HCT116 (cell line): ENCODE results near the gene PPM1E. TPM values are rescaled to one million over a fixed set of nuclear protein-coding genes. Genes with fewer than 3 reads are reported as not detected.

Source experiments
- ATAC-seq: fragments of 200-7000 bp; cut with Tn5 transposase; 2 replicates; pipeline ENCODE4 v1.9.1; 2020; ENCODE audit warnings: mild to moderate bottlenecking, moderate library complexity
- BruUV-seq: library from RNA; stranded (reverse); fragments of 400-500 nt; replicated peaks from 2 replicates; lab custom pipeline; 2021; lab: Mats Ljungman, UMichigan
- CTCF ChIA-PET: fragments of 300-600 bp; sonication (Branson Sonifier 250); formaldehyde crosslinking; loops from one replicate; lab custom pipeline; 2021; ENCODE audit warnings: antibody characterized with exemption; lab: Charles Lee
- POLR2A ChIA-PET: fragments of 300-600, 350-600 bp; sonication (Branson Sonifier 250); formaldehyde crosslinking; loops from one replicate; lab custom pipeline; 2021; ENCODE audit warnings: antibody characterized with exemption; lab: Charles Lee
- RAD21 ChIA-PET, 2 experiments: fragments of 300-600 bp; sonication (Branson Sonifier 250); formaldehyde crosslinking; loops; one replicate each; lab custom pipeline; 2023; ENCODE audit warnings: low total read pairs in 2 of 2; ENCODE audit not compliant: uncharacterized antibody in 2 of 2, unreplicated experiment in 2 of 2, low non-redundant PET in 1 of 2; lab: Charles Lee
- DNase-seq: peaks from one replicate; pipeline ENCODE4 v3.0.0-alpha.2; 2010; ENCODE audit warnings: low read depth, low spot score
- H2AFZ ChIP-seq: fragments of 200-600 bp; shearing (Covaris generic), sonication (generic); 2 replicates; pipeline ENCODE4 v1.6.1; 2017; ENCODE audit warnings: low read depth, mixed run types, mixed read lengths, antibody characterized with exemption, low read length; ENCODE audit not compliant: poor library complexity, severe bottlenecking
- H3K27ac ChIP-seq: 2 replicates; pipeline ENCODE4 v1.5.1; 2012; ENCODE audit warnings: low read depth, low read length
- H3K27me3 ChIP-seq: fragments of 200-600 bp; sonication (generic); 2 replicates; pipeline ENCODE4 v1.6.1; 2016; ENCODE audit warnings: mixed run types, low read length, mixed read lengths; ENCODE audit not compliant: insufficient read depth
- H3K36me3 ChIP-seq, 2 experiments: fragments of 200-500 bp in 1 of 2; fragments of 200-600 bp in 1 of 2; sonication (Bioruptor generic) in 1 of 2; sonication (generic) in 1 of 2; 2 replicates each; pipeline versions ENCODE4 v1.5.1 to v1.6.1; 2014 to 2016; ENCODE audit warnings: low read length in 2 of 2, inconsistent platforms in 1 of 2, mixed read lengths in 1 of 2, mixed run types in 1 of 2; ENCODE audit not compliant: insufficient read depth in 2 of 2, control insufficient read depth in 1 of 2
- H3K4me1 ChIP-seq, 2 experiments: fragments of 200-600 bp in 1 of 2; sonication (generic) in 1 of 2; 2 replicates each; pipeline versions ENCODE4 v1.5.1 to v1.6.1; 2012 to 2017; ENCODE audit warnings: low read length in 2 of 2, inconsistent platforms in 1 of 2, mild to moderate bottlenecking in 1 of 2, mixed read lengths in 1 of 2, mixed run types in 1 of 2, moderate library complexity in 1 of 2; ENCODE audit not compliant: insufficient read depth in 2 of 2, control insufficient read depth in 1 of 2
- H3K4me2 ChIP-seq: fragments of 200-600 bp; sonication (generic); 2 replicates; pipeline ENCODE4 v1.6.1; 2017; ENCODE audit warnings: mixed run types, low read length, mixed read lengths
- H3K4me3 ChIP-seq, 2 experiments: fragments of 200-600 bp in 1 of 2; sonication (generic) in 1 of 2; replicated peaks in 1 of 2; 2 replicates each; pipeline ENCODE4 v1.5.1; 2011 to 2016; ENCODE audit warnings: low read length in 2 of 2, control low read depth in 1 of 2, low read depth in 1 of 2, mild to moderate bottlenecking in 1 of 2, mixed read lengths in 1 of 2, mixed run types in 1 of 2
- H3K79me2 ChIP-seq: fragments of 200-600 bp; sonication (generic); 2 replicates; pipeline ENCODE4 v1.6.1; 2017; ENCODE audit warnings: mild to moderate bottlenecking, mixed run types, low read length, moderate library complexity, mixed read lengths; ENCODE audit not compliant: insufficient read depth
- H3K9ac ChIP-seq: fragments of 200-600 bp; sonication (generic); 2 replicates; pipeline ENCODE4 v1.6.1; 2016; ENCODE audit warnings: low read length, mixed read lengths
- H3K9me2 ChIP-seq: fragments of 200-600 bp; sonication (generic), shearing (Covaris generic); 2 replicates; pipeline ENCODE4 v1.6.1; 2017; ENCODE audit warnings: mixed run types, mild to moderate bottlenecking, moderate library complexity; ENCODE audit not compliant: insufficient read depth
- H3K9me3 ChIP-seq, 2 experiments: fragments of 200-500 bp in 1 of 2; fragments of 200-600 bp in 1 of 2; sonication (Bioruptor generic) in 1 of 2; sonication (generic) in 1 of 2; 2 replicates each; pipeline ENCODE4 v1.6.1; 2014 to 2017; ENCODE audit warnings: low read length in 2 of 2, mixed read lengths in 2 of 2, inconsistent platforms in 1 of 2, low read depth in 1 of 2, mild to moderate bottlenecking in 1 of 2, mixed run types in 1 of 2, moderate library complexity in 1 of 2; ENCODE audit not compliant: control insufficient read depth in 1 of 2, insufficient read depth in 1 of 2
- H4K20me1 ChIP-seq: fragments of 200-600 bp; sonication (generic), shearing (Covaris generic); 2 replicates; pipeline ENCODE4 v1.6.1; 2017; ENCODE audit warnings: mixed run types, mild to moderate bottlenecking, moderate library complexity; ENCODE audit not compliant: insufficient read depth
- CEBPB ChIP-seq: IDR thresholded peaks from 2 replicates; pipeline ENCODE4 v1.6.1; 2012; ENCODE audit warnings: low read depth
- ELF1 ChIP-seq: IDR thresholded peaks from 2 replicates; pipeline ENCODE4 v1.6.1; 2012; ENCODE audit warnings: low read depth, borderline replicate concordance
- EZH2 ChIP-seq: fragments of 200-600 bp; sonication (generic); IDR thresholded peaks from 2 replicates; pipeline ENCODE4 v1.6.1; 2017; ENCODE audit warnings: antibody characterized with exemption, mixed run types
- EZH2phosphoT487 ChIP-seq: fragments of 200-600 bp; IDR thresholded peaks from 2 replicates; pipeline ENCODE4 v1.6.1; 2018; ENCODE audit warnings: antibody characterized with exemption, borderline replicate concordance
- FOSL1 ChIP-seq: IDR thresholded peaks from 2 replicates; pipeline ENCODE4 v1.6.1; 2012; ENCODE audit warnings: low read depth
- JUND ChIP-seq: IDR thresholded peaks from 2 replicates; pipeline ENCODE4 v1.6.1; 2012
- SP1 ChIP-seq: IDR thresholded peaks from 2 replicates; pipeline ENCODE4 v1.6.1; 2012; ENCODE audit warnings: low read depth
- SRF ChIP-seq: IDR thresholded peaks from 2 replicates; pipeline ENCODE4 v1.6.1; 2012; ENCODE audit warnings: low read depth
- TCF7L2 ChIP-seq: IDR thresholded peaks from 2 replicates; pipeline ENCODE4 v1.7.0; 2011; ENCODE audit warnings: borderline replicate concordance, inconsistent platforms; ENCODE audit not compliant: insufficient read depth, insufficient read length; ENCODE audit errors: extremely low read depth
- YY1 ChIP-seq: IDR thresholded peaks from 2 replicates; pipeline ENCODE4 v1.6.1; 2011; ENCODE audit warnings: low read length, low read depth, moderate library complexity, mild to moderate bottlenecking; ENCODE audit not compliant: insufficient replicate concordance; ENCODE audit errors: extremely low read depth
- ZNF274 ChIP-seq: fragments of 200-500 bp; sonication (Bioruptor generic); IDR thresholded peaks from 2 replicates; pipeline ENCODE4 v1.6.1; 2014; ENCODE audit warnings: mild to moderate bottlenecking, low read depth, low read length, inconsistent platforms
- intact Hi-C: fragments of 100-400 bp; cut with micrococcal nuclease; formaldehyde crosslinking; loops from 2 replicates; pipeline ENCODE4 v1.10.0; 2022
- total RNA-seq: library from RNA; stranded (reverse); gene quantifications from one replicate; pipeline ENCODE4 v1.2.1, GENCODE V29; 2021; ENCODE audit not compliant: unreplicated experiment
- TF ChIP-seq, protein P1 (sequence below): IDR thresholded peaks from 2 replicates; pipeline ENCODE4 v1.6.1; 2012
- TF ChIP-seq, protein P2 (sequence below): IDR thresholded peaks from 2 replicates; pipeline ENCODE4 v1.6.1; 2011; ENCODE audit warnings: mild to moderate bottlenecking, low read length, moderate library complexity; ENCODE audit not compliant: insufficient replicate concordance; ENCODE audit errors: extremely low read depth
- TF ChIP-seq, protein P3 (sequence below), 3 experiments: fragments of 200-600 bp in 1 of 3; sonication (generic) in 1 of 3; IDR thresholded peaks in 2 of 3; conservative IDR thresholded peaks in 1 of 3; 2 replicates each; pipeline ENCODE4 v1.5.1; 2012 to 2017; ENCODE audit warnings: low read depth in 2 of 3, low read length in 2 of 3, antibody characterized with exemption in 1 of 3, borderline replicate concordance in 1 of 3, control low read depth in 1 of 3, mild to moderate bottlenecking in 1 of 3, mixed read lengths in 1 of 3, mixed run types in 1 of 3, moderate library complexity in 1 of 3; ENCODE audit not compliant: insufficient read depth in 1 of 3

The PPM1E gene
- total RNA-seq, 1 experiment from 2014 or later, result 0.02 TPM

DNA sequence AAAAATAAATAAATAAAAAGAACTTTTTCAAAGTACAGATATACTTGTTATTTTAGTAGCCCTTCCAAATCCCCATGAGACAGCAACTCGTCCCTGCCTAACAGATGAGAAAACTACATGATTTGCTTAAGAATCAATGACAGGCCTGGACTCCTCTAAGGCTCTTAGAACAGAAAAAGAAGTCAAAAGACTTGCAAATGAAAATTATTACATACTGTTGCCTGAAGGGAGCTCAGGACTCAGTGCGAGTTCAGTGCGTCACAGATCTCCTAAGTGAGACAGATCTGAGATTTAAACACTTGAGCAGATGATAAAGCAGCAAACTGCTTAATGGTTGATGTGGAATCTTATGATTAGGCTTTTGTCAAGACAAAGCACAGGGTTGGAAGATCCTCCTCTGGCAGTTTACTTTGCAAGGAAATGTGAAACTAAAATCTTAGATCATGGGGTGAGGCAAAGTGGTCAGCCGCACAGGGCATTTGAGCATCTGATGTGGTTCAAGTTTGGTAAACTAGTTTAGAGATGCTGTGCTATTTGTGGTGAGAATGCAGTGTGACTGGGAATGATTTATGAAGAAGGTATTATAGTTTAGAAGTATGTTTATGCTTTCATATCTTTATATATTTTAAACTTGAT lies 212.9 kb downstream of the PPM1E start:
- intact Hi-C loops, result no loop called here
- no peak overlapping the region for H3K27ac ChIP-seq
- H3K9me2 ChIP-seq, result no peaks in the 10 kb centered on the region
- ChIA-PET POLR2A (no interaction called here), CTCF (interaction anchor here (0.9 to 2.3 kb wide), 2 partner anchors 8 to 258 kb away, joined by 4 to 7 read pairs; no protein-coding TSS in a partner anchor), RAD21 (no interaction called here)
- H3K4me2 ChIP-seq, result no peak overlapping the region
- no peaks in the 10 kb centered on the region for H3K27me3 ChIP-seq
- H3K4me3 ChIP-seq, result no peak overlapping the region
- H4K20me1 ChIP-seq, result no peaks in the 10 kb centered on the region
- ATAC-seq (no peak), DNase-seq (no peak)
- no TSS peak for BruUV-seq
- H2AFZ ChIP-seq, result no peak overlapping the region
- H3K9me3 ChIP-seq, result no peaks in the 10 kb centered on the region
- no peaks in the 10 kb centered on the region for H3K79me2 ChIP-seq
- H3K36me3 ChIP-seq, result no peaks in the 10 kb centered on the region
- H3K4me1 ChIP-seq, result no peaks in the 10 kb centered on the region
- no peak overlapping the region for H3K9ac ChIP-seq
- TF ChIP-seq ZNF274, result no peak
- TF ChIP-seq SP1, result no peak
- TF ChIP-seq SRF, result no peak
- TF ChIP-seq EZH2, result no peak
- TF ChIP-seq, protein P1, sequence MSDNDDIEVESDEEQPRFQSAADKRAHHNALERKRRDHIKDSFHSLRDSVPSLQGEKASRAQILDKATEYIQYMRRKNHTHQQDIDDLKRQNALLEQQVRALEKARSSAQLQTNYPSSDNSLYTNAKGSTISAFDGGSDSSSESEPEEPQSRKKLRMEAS, result no peak
- TF ChIP-seq, protein P2, sequence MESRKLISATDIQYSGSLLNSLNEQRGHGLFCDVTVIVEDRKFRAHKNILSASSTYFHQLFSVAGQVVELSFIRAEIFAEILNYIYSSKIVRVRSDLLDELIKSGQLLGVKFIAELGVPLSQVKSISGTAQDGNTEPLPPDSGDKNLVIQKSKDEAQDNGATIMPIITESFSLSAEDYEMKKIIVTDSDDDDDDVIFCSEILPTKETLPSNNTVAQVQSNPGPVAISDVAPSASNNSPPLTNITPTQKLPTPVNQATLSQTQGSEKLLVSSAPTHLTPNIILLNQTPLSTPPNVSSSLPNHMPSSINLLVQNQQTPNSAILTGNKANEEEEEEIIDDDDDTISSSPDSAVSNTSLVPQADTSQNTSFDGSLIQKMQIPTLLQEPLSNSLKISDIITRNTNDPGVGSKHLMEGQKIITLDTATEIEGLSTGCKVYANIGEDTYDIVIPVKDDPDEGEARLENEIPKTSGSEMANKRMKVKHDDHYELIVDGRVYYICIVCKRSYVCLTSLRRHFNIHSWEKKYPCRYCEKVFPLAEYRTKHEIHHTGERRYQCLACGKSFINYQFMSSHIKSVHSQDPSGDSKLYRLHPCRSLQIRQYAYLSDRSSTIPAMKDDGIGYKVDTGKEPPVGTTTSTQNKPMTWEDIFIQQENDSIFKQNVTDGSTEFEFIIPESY, result no peak
- TF ChIP-seq FOSL1, result no peak
- TF ChIP-seq ELF1, result no peak
- no peak for TF ChIP-seq JUND
- TF ChIP-seq, protein P3, sequence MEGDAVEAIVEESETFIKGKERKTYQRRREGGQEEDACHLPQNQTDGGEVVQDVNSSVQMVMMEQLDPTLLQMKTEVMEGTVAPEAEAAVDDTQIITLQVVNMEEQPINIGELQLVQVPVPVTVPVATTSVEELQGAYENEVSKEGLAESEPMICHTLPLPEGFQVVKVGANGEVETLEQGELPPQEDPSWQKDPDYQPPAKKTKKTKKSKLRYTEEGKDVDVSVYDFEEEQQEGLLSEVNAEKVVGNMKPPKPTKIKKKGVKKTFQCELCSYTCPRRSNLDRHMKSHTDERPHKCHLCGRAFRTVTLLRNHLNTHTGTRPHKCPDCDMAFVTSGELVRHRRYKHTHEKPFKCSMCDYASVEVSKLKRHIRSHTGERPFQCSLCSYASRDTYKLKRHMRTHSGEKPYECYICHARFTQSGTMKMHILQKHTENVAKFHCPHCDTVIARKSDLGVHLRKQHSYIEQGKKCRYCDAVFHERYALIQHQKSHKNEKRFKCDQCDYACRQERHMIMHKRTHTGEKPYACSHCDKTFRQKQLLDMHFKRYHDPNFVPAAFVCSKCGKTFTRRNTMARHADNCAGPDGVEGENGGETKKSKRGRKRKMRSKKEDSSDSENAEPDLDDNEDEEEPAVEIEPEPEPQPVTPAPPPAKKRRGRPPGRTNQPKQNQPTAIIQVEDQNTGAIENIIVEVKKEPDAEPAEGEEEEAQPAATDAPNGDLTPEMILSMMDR (IDR thresholded peaks at IDR 0.05 in 2 of 3, conservative IDR thresholded peaks at IDR 0.05 in 1 of 3; ENCODE audit: borderline replicate concordance in 1 of 3, insufficient read depth in 1 of 3, low read depth in 2 of 3, low read length in 2 of 3), result no peak
- TF ChIP-seq TCF7L2, result no peak
- no peak for TF ChIP-seq EZH2phosphoT487
- TF ChIP-seq CEBPB, result no peak
- no peak for TF ChIP-seq YY1
